ENCODE data around the gene CBX5. TPM values are rescaled to one million over a fixed set of nuclear protein-coding genes. Genes with fewer than 3 reads are reported as not detected.

Gene CBX5
- total and polyA plus RNA-seq, 9 of the 15 experiments (the other 6 are each of a cell fraction or from before 2014, with no cell fraction given): 32.6 to 102 (median 59.2) TPM

DNA sequence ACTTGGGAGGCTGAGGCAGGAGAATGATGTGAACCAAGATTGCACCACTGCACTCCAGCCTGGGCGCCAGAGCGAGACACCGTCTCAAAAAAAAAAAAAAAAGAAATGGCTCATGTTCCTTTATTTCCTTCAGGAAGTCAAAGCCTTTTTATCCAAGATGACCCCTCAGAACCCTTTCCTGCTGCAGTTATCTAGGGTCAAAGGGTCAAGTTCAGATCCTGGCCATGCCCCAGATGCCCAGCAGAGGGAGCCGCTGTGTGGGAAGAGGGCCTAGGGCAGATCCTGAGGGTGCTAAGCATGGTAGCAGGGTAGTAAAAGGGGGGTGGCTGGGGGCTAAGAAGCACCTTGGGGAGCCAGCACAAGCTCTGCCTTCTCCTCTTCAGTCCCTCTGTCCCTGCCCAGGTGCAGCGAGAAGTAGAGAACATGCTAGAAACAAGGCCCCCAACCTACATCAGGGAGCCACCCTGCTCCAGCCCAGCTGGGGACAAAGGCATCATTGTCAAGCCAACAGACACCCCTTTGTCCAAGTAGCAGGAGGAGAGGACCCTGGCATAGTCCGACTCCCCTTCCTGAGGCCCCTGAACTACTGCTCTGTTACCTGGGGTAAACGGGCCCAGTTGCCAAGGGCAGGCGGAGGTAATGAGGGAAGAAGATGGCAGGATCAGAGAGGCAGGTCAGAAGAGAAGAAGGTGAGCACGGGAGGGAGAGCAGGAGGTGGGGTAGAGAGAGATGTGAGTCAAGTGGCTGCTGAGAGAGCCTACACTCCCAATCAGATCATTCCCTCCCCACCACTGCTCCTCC is 14.4 kb upstream of the CBX5 start (continued):
- TF ChIP-seq NCOA1 (IDR thresholded peaks at IDR 0.05; ENCODE audit: low read depth): peak; percentile 33; the same call in 1 of the 2 replicates
- peak; percentile 86; the same call in 1 of the 2 replicates for TF ChIP-seq ERF (CRISPR knock-in tag; IDR thresholded peaks at IDR 0.05)
- peak; percentile 75 to 78 for TF ChIP-seq MAZ (CRISPR knock-in tag; conservative IDR thresholded peaks at IDR 0.05 in 1 of 2, IDR thresholded peaks at IDR 0.05 in 1 of 2)
- TF ChIP-seq, protein P1, sequence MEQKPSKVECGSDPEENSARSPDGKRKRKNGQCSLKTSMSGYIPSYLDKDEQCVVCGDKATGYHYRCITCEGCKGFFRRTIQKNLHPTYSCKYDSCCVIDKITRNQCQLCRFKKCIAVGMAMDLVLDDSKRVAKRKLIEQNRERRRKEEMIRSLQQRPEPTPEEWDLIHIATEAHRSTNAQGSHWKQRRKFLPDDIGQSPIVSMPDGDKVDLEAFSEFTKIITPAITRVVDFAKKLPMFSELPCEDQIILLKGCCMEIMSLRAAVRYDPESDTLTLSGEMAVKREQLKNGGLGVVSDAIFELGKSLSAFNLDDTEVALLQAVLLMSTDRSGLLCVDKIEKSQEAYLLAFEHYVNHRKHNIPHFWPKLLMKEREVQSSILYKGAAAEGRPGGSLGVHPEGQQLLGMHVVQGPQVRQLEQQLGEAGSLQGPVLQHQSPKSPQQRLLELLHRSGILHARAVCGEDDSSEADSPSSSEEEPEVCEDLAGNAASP (IDR thresholded peaks at IDR 0.05): no peak
- TF ChIP-seq, protein P2, sequence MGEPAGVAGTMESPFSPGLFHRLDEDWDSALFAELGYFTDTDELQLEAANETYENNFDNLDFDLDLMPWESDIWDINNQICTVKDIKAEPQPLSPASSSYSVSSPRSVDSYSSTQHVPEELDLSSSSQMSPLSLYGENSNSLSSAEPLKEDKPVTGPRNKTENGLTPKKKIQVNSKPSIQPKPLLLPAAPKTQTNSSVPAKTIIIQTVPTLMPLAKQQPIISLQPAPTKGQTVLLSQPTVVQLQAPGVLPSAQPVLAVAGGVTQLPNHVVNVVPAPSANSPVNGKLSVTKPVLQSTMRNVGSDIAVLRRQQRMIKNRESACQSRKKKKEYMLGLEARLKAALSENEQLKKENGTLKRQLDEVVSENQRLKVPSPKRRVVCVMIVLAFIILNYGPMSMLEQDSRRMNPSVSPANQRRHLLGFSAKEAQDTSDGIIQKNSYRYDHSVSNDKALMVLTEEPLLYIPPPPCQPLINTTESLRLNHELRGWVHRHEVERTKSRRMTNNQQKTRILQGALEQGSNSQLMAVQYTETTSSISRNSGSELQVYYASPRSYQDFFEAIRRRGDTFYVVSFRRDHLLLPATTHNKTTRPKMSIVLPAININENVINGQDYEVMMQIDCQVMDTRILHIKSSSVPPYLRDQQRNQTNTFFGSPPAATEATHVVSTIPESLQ (CRISPR knock-in tag; IDR thresholded peaks at IDR 0.05): no peak
- no peak for TF ChIP-seq ZFP30 (CRISPR knock-in tag; IDR thresholded peaks at IDR 0.05; ENCODE audit: borderline replicate concordance)
- no peak for TF ChIP-seq ZNF766 (CRISPR knock-in tag; conservative IDR thresholded peaks at IDR 0.05)
- TF ChIP-seq, protein P3, sequence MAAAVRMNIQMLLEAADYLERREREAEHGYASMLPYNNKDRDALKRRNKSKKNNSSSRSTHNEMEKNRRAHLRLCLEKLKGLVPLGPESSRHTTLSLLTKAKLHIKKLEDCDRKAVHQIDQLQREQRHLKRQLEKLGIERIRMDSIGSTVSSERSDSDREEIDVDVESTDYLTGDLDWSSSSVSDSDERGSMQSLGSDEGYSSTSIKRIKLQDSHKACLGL (CRISPR knock-in tag; IDR thresholded peaks at IDR 0.05; ENCODE audit: borderline replicate concordance, poor library complexity, severe bottlenecking): no peak
- TF ChIP-seq LCOR (CRISPR knock-in tag; IDR thresholded peaks at IDR 0.05): peak; percentile 72
- TF ChIP-seq, protein P4, sequence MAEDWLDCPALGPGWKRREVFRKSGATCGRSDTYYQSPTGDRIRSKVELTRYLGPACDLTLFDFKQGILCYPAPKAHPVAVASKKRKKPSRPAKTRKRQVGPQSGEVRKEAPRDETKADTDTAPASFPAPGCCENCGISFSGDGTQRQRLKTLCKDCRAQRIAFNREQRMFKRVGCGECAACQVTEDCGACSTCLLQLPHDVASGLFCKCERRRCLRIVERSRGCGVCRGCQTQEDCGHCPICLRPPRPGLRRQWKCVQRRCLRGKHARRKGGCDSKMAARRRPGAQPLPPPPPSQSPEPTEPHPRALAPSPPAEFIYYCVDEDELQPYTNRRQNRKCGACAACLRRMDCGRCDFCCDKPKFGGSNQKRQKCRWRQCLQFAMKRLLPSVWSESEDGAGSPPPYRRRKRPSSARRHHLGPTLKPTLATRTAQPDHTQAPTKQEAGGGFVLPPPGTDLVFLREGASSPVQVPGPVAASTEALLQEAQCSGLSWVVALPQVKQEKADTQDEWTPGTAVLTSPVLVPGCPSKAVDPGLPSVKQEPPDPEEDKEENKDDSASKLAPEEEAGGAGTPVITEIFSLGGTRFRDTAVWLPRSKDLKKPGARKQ (CRISPR knock-in tag; IDR thresholded peaks at IDR 0.05): no peak
- TF ChIP-seq, protein P5, sequence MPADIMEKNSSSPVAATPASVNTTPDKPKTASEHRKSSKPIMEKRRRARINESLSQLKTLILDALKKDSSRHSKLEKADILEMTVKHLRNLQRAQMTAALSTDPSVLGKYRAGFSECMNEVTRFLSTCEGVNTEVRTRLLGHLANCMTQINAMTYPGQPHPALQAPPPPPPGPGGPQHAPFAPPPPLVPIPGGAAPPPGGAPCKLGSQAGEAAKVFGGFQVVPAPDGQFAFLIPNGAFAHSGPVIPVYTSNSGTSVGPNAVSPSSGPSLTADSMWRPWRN (IDR thresholded peaks at IDR 0.05; ENCODE audit: low read depth): peak; percentile 29; the same call in 1 of the 2 replicates
- peak; percentile 47 to 71; a peak in 2 of 4 replicates for TF ChIP-seq SIN3A (IDR thresholded peaks at IDR 0.05; ENCODE audit: borderline replicate concordance in 2 of 2, control insufficient read depth in 1 of 2, low read depth in 2 of 2, low read length in 2 of 2)
- TF ChIP-seq, protein P6, sequence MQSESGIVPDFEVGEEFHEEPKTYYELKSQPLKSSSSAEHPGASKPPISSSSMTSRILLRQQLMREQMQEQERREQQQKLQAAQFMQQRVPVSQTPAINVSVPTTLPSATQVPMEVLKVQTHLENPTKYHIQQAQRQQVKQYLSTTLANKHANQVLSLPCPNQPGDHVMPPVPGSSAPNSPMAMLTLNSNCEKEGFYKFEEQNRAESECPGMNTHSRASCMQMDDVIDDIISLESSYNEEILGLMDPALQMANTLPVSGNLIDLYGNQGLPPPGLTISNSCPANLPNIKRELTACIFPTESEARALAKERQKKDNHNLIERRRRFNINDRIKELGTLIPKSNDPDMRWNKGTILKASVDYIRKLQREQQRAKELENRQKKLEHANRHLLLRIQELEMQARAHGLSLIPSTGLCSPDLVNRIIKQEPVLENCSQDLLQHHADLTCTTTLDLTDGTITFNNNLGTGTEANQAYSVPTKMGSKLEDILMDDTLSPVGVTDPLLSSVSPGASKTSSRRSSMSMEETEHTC (IDR thresholded peaks at IDR 0.05): no peak
